ENCODE measurements around the gene CEACAM19. TPM values are rescaled to one million over a fixed set of nuclear protein-coding genes. Genes with fewer than 3 reads are reported as not detected.

The CEACAM19 gene
- total and polyA plus RNA-seq, 9 donors, result 2.2 to 10.0 (median 5.4) TPM

DNA sequence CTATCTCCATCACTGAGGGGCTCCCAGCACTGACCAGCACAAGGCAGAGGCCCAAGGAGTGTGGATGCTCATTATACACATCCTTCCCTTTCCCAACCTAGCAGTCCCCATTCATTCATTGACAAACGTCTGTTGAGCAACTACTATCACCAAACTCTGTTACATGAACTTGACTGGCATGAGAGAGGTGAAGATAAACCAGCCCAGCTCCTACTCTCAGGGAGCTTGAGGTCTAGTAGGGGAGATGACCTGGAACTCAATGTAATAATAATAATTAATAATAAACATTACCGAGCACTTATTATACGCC, 18.8 kb downstream of the CEACAM19 start:
- no peak for DNase-seq
- intact Hi-C loops (cut with DNase I), result no loop called here
- no peak overlapping the region for H3K27ac ChIP-seq
- no peaks in the 10 kb centered on the region for H3K9me3 ChIP-seq
- no peak overlapping the region for H3K4me3 ChIP-seq
- H3K4me1 ChIP-seq (ENCODE audit: insufficient read depth), result peaks cover 1% of the 10 kb centered on the region
- TF ChIP-seq POLR2A (IDR thresholded peaks at IDR 0.05), result no peak
- TF ChIP-seq EP300 (IDR thresholded peaks at IDR 0.05), result no peak
- TF ChIP-seq, protein P1, sequence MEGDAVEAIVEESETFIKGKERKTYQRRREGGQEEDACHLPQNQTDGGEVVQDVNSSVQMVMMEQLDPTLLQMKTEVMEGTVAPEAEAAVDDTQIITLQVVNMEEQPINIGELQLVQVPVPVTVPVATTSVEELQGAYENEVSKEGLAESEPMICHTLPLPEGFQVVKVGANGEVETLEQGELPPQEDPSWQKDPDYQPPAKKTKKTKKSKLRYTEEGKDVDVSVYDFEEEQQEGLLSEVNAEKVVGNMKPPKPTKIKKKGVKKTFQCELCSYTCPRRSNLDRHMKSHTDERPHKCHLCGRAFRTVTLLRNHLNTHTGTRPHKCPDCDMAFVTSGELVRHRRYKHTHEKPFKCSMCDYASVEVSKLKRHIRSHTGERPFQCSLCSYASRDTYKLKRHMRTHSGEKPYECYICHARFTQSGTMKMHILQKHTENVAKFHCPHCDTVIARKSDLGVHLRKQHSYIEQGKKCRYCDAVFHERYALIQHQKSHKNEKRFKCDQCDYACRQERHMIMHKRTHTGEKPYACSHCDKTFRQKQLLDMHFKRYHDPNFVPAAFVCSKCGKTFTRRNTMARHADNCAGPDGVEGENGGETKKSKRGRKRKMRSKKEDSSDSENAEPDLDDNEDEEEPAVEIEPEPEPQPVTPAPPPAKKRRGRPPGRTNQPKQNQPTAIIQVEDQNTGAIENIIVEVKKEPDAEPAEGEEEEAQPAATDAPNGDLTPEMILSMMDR (IDR thresholded peaks at IDR 0.05), result no peak
- H3K36me3 ChIP-seq, result no peaks in the 10 kb centered on the region
- H3K27me3 ChIP-seq, result no peaks in the 10 kb centered on the region
- WGBS, 3 donors, result 83 to 93% (median 89%) methylated on average over 3 of the region's 3 CpGs

DNA sequence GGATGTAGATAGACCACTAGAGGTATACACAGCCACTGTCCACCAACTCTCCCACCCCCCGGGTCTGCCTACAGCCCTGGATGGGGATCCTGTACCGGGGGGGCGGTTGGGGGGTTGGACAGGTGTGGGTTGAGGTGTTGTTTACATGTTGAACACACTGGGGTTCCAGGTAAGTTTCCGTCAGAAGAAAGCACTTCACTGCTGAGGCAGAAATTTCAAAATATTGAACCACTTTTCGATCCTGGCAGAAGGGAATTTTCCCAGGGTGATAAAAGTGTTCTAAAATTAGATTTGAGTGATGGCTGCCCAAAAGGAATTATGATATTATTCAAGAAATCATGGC, 21.1 kb downstream of the CEACAM19 start:
- H3K4me3 ChIP-seq, result no peak overlapping the region
- H3K9me3 ChIP-seq, result no peaks in the 10 kb centered on the region
- intact Hi-C loops (cut with DNase I), result no loop called here
- no peak overlapping the region for H3K27ac ChIP-seq
- peaks cover 1% of the 10 kb centered on the region for H3K4me1 ChIP-seq (ENCODE audit: insufficient read depth)
- TF ChIP-seq EP300 (IDR thresholded peaks at IDR 0.05), result no peak
- no peak for TF ChIP-seq POLR2A (IDR thresholded peaks at IDR 0.05)
- TF ChIP-seq, protein P1 (IDR thresholded peaks at IDR 0.05), result no peak
- no peaks in the 10 kb centered on the region for H3K36me3 ChIP-seq
- no peak for DNase-seq
- no peaks in the 10 kb centered on the region for H3K27me3 ChIP-seq
- WGBS, 3 donors, result 59 to 69% (median 59%) methylated on average over 5 of the region's 5 CpGs

DNA sequence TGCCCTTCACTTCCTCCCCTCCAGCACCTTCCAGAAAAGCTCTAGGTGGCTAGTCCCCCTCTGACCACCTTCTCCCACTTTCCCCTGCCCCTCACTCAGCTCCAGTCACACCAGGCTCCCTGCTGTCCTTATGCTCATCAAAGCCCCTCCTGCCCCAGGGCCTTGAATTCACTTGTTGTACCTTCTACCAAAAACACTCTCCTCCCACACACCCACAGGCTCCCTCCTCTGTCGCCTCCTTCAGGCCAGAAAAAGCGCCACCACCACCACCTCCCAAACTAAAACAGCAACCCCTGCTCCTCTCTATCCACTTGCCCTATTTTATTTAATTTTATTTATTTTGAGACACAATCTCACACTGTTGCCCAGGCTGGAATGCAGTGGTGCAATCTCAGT, 22.9 kb downstream of the CEACAM19 start:
- WGBS, 3 donors, result 64 to 80% (median 79%) methylated on average over 2 of the region's 2 CpGs
- no peak overlapping the region for H3K27ac ChIP-seq
- TF ChIP-seq, protein P1 (IDR thresholded peaks at IDR 0.05), result no peak
- TF ChIP-seq POLR2A (IDR thresholded peaks at IDR 0.05), result no peak
- TF ChIP-seq EP300 (IDR thresholded peaks at IDR 0.05), result no peak
- H3K36me3 ChIP-seq, result no peaks in the 10 kb centered on the region
- peaks cover 1% of the 10 kb centered on the region for H3K4me1 ChIP-seq (ENCODE audit: insufficient read depth)
- H3K9me3 ChIP-seq, result no peaks in the 10 kb centered on the region
- H3K4me3 ChIP-seq, result no peak overlapping the region
- intact Hi-C loops (cut with DNase I), result no loop called here
- no peaks in the 10 kb centered on the region for H3K27me3 ChIP-seq
- DNase-seq, result no peak

DNA sequence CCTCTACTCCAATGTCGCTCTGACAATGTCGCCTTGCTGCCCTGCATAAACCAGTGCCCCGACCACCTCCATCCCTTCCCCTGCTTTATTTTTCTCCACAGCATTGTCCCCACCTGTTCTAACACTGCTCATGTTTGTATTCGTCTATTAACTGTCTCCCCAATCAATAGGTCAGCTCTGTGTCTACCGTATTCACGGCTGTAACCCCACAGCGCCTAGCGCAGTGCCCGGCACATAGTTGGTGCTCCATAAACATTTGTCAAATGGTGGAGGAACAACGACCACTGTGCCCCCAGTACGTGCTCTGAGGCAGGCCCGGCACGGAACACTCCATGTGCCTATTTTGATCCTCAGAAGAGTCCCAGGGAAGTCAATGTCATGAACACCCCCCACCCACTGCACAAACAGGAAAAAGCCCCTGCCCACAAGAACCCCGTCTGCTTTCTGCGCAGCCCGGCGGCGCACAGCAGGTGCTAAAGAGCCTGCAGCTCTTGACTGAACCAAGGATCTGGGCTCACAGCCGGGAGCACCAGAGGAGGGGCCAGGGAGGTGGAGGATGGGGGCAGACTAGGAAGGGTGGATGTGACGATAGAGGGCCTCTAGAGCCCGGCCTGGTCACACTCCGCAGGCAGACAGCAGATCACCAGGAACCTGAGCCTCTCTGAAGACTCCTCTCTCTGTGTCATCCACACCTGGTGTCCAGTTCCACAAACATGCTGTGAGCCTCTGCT, 25.8 kb downstream of the CEACAM19 start:
- 70 to 74% (median 73%) methylated on average over 22 of the region's 22 CpGs for WGBS, 3 donors
- H3K9me3 ChIP-seq, result no peaks in the 10 kb centered on the region
- no peak overlapping the region for H3K27ac ChIP-seq
- no peak overlapping the region for H3K4me3 ChIP-seq
- H3K36me3 ChIP-seq, result no peaks in the 10 kb centered on the region
- no peaks in the 10 kb centered on the region for H3K27me3 ChIP-seq
- intact Hi-C loops (cut with DNase I), result no loop called here
- no peak for TF ChIP-seq EP300 (IDR thresholded peaks at IDR 0.05)
- TF ChIP-seq, protein P1 (IDR thresholded peaks at IDR 0.05), result no peak
- no peak for TF ChIP-seq POLR2A (IDR thresholded peaks at IDR 0.05)
- H3K4me1 ChIP-seq (ENCODE audit: insufficient read depth), result no peaks in the 10 kb centered on the region
- DNase-seq, result no peak

All from ovary (tissue), 9 donors.